NCI-H2081 (cell line): Measurements from ENCODE around the gene SDC3.

ENCODE experiments used
- DNase-seq, 2 experiments: peaks; one replicate each; lab custom pipeline; 2025; lab: John Stamatoyannopoulos, UW

SDC3 gene

DNA sequence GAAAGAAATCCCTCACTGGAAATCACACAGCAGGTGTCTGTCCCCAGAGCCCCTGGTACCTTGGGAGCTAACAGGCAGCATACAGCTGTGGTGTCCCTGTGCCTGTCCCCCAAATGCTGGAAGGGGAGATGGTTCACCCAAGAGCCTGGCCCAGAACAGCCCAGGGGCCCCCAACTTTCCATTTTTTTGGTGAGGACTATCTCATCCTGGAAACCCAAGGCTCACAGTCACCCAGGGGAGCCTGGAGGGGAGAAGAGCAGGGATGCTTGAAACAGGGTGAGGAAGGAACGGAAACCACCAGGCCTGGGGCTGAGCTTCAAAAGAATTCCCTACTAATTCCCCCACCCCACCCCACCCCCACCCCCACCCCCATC is 3.6 kb downstream of the SDC3 start:
- DNase-seq, result no peak

GRCh38 chr1:30904191-30904961 is 4.2 kb downstream of the SDC3 start:
- no peak for DNase-seq

DNA sequence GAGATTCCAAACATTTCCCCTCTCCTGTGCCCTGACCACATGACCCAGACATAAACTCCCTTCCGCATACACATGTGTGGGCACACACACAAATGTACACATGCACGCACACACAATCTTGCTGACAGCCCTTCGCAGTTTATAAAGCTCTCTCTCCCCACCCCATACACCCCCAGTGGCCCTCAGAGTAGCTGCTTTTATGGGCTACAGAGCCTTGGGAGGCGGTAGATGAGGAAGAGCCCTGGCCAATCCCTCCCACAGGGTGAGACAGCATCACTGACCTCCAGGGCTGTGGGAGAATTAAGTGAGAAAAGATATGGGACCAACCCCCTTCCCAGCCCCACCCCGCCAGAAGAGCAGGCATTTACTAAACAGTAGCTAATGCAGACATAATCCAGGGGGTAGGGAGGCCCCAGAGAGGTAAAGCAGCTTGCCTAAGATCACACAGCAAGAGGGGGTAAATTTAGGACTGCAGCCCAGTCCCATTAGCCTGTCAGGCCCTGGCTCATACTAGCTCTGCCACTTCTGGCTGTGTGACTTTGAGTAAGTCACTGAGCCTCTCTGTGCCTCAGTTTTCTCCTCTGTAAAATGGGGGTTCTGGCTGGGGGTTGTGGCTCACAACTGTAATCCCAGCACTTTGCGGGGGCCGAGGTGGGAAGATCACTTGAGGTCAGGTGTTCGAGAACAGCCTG is 5.1 kb downstream of the SDC3 start:
- no peak for DNase-seq

DNA sequence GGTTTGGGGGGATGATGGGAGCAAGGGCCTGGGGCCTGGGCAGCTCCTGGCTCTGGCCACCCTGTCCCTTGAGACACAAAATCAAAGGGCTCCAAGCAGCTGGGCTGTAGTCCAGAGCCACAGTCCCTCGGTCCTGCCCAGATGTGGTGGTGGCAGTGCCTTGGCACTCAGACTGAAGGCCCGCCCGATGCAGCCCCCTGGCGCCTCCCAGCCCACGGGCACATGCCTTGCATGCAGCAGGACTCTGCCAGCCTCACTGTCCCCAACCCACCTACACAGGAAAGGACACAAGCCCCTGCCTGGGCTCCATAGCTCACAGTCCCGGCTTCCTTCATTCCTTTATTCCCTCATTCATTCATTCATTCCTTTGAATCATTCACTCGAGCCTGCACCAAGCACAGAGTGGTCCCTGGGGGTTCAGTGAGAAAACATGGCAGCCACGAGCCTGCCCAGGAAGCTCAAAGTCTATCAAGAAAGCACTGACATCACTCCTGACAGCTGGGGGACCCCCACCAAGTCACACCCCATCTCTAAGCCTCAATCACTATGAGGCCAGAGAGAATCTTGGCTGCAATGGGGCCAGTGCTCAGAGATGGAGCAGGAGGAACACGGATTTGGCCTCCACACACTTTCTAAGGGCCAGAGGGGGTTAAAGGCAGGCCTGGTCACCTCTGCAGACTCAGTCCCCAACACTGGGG is 5.8 kb downstream of the SDC3 start:
- no peak for DNase-seq

DNA sequence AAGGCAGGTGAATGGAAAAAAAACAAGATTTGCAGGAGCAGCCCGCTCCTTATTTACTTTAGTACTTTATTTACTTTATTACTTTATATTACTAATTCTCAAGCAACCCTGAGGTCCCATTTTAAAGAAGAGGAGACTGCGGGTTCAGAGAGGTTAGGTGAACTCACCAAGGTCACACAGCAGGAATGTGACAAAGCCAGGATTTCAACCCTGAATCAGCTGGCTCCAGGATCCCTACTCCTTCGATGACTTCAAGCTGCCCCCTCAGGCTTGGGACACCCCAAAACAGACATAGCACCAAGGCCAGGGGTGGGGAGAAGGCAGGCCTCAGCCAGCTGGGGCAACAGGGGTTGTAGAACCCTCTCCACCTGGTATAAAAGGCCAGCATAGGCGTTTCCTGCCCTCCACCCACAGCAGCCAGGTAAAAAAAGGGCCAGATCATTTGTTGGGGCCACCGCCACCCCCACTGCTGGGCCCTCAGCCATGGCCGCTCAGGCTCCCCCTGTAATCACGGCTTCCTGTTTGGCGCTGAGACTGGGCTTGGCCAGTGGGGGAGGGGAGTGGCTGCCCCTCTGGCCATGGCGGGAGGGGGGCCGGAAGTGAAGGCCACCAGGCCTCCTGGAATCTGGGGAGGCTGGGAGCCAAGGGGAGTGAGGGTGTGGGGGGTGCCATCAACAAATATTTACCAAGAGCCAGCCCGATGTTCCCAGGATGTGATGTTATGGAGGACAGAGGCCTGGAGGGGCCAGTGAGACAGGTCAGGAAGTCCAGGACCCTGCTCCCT is 6.6 kb downstream of the SDC3 start:
- DNase-seq, result no peak

DNA sequence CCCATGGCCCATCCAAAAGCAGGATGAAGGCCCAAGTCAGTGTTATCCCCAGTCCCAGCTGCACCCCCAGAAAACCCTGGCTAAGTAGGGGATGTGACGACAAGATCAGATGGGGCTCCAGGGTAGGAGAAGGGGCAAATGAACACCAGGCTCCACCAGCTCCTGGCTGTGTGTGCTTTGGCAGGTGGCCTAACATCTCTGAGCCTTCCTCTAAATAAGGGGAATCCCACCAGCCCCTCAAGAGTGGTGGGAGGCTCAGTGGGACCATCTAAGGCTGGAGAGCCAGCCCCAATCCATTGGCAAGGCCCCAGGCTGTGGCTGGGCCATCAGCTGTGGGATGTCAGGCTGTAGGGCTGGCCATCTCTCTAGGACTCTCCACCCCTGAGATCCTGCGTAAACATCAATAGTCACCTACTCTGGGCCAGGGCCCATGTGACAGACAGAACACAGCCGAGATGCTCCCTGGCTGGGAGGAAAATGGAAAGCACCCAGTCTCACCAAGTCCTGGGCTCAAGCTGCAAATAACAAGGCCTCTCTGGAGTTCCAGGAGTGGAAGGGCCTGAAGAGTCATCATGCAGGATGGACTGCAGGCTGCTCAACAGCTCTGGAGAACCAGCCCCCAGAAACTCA is 7.5 kb downstream of the SDC3 start:
- no peak for DNase-seq

DNA sequence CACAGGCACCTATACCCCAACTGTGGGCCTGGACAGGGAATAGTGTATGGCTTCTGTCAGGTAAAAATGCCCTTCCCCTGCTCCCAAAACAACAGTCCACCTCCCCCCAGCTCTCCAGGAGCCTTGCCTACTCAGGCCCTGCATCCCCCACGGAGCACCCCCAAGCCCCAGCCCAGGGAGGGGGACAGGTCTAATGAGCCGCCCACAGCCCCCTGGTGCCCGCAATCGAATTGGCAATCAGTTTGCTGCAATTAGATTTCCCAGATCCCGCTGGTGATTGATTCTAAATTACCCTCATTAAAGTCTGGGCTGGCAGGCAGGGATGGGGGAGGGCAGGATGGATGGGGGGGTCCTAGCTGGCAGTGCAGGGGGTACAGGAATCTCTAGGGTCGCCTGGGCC is 8.1 kb downstream of the SDC3 start:
- DNase-seq, result no peak

DNA sequence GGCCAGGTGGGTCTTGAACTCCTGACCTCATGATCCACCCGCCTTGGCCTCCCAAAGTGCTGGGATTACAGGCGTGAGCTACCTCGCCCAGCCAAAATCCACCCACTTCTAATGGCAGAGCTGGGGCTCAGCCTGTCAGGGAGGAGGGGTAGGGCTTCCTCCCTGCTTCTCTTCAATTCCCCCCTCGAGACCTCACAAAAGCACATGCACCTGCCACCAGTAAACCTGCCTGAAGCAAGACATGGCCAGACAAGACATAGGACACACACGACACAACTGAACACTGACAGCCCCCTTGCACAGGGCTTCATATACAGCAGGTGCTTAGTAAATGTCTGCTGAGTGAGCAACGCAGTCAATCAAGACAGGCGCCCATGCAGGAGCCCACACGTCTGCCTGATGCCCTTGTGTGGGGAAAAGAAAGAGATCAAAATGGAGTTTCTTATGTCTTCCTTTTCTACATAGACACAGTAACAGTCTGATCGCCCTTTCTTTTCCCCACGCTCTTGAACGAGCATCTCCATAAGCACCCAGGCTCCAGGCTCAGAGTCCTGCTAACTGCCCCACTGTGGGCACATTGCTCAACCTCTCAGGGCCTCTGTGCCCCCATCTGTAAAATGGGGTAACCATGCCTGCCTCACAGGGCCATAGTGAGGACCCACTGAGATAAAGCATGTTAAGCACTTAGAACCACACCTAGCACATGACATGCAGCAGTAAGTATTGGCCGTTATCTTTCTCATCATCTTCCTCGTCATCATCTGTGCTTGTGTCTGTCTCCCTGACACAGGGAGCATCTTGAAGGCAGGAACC is 8.8 kb downstream of the SDC3 start:
- no peak for DNase-seq

- no peak for DNase-seq
Measured at GRCh38 chr1:30898031-30898815, 10.3 kb downstream of the SDC3 start.

- no peak for DNase-seq
Measured at GRCh38 chr1:30896905-30897304, 11.7 kb downstream of the SDC3 start.

DNA sequence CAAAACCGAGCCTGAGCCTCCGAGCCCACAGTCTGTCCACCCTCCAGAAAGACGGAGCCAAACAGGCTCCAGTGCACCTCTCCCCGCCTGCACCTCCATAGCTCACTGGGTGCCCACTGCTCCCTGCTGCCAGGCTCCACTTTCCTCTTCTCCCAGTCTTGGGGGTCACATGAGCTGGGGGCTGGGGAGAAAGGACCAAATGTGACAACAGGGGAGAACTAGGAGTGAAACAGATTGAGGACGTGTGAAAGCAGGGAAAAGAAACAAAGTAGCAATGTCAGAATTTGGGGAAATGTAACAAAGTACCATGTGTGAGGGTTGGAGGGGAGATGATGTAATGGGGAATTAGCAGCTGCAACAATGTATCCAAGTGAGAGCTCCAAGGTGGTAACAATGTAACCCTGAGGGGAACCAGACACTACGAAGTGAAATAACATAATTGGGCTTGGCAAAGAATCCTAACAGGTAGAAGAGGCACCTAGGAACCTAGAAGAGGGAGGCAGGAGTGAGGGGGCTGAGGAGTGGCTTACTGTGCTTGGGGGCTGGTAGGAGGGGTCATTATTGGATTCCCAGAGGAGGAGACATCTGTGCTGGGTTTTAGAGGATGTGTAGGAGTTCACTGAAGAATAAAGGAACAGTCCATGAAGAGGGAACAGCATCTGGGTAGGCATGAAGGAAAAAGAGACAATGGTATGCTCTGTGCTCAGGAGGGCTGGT is 12.5 kb downstream of the SDC3 start:
- no peak for DNase-seq

- DNase-seq, result no peak
Measured at GRCh38 chr1:30895382-30895943, 13.1 kb downstream of the SDC3 start.

DNA sequence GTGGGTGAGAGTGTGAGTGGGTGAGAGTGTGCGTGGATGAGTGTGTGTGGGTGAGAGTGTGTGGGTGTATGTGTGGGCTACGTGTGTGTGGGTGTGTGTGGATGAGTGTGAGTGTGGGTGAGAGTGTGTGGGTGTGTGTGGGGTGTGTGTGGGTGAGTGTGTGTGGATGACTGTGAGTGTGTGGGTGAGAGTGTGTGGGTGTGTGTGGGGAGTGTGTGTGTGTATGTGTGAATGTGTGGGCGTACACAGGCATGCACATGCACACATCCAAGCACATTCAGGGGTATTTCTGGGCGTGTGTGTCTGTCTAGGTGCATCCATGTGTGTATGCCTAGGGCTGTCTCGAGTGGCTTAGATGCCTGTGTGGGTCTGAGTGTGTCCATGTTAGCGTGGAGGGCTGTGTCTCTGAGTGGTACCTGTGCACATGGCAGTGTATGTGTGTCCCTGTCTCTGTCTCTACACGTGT is 14.0 kb downstream of the SDC3 start:
- no peak for DNase-seq

DNA sequence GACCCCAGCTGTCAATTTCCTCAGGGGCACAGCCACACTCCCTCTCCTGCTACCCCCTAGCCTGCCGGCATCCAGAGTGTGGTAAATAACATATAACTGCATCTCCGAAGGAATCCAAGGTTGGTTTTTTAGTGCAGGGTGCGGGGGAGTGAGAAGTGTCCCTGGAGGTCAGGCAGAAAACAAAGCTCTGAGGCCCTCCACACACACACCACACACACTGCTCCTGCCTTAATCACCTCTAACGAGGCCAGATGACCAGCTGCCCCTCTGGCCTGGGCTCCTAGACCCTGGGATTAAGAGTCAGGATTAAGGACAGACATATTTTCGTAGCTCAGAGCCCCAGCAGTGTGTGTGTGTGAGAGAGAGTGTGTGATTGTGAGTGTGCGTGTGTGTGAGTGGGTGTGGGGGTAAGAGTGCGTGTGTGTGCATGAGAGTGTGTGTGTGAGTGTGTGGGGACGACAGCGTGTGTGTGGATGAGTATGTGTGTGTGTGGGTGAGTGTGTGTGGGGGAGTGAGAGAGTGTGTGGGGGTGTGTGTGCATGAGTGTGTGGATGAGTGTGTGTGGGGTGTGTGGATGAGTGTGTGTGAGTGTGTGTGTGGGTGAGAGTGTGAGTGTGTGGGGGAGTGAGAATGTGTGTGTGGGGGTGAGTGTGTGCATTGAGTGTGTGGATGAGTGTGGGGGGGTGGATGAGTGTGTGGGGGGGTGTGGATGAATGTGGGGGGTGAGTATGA is 14.6 kb downstream of the SDC3 start:
- no peak for DNase-seq

DNA sequence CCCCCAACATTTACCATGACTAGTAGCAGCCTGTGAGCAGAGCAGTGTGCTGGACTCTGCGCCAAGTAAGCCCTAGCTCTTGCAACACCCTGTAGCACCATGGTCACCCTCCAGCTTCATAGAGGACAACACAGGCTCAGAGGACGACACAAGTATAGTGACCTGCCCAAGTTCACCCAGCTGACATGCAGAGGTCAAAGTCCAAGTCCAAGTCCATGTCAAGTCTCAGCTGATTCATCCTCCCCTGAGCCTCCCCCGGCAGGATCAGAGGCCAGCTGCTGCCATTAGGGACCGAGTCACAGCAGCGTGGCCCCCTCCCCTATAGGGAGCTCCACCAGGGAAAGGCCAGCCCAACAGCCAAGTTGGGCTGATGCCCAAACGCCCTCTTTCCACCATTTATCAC is 15.9 kb downstream of the SDC3 start:
- DNase-seq, result no peak

GRCh38 chr1:30891227-30891552 is 17.4 kb downstream of the SDC3 start:
- no peak for DNase-seq

GRCh38 chr1:30890502-30891226 is 17.9 kb downstream of the SDC3 start:
- no peak for DNase-seq

DNA sequence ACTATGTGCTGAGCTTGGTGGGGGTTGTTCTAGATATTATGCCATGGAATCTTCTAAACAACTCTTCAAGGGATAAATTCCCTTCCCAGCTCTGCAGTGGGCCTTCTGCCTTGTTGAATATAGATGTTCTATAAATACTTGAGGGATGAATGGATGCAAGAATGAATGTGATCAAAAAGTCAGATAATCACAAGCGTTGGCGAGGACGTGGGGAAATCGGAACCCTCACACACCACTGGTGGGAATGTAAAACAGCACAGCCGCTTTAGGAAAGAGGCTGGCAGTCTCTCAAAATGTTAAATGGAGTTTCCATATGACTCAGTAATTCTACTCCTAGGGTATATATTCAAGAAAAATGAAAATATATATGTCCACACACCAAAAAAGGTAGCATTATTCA is 19.0 kb downstream of the SDC3 start:
- DNase-seq, result no peak
